ENCODE results near the gene TM9SF4. TPM values are rescaled to one million over a fixed set of nuclear protein-coding genes. Genes with fewer than 3 reads are reported as not detected.

Gene TM9SF4
- total RNA-seq, 2 experiments from 2014 or later: 22.4 to 24.5 TPM

DNA sequence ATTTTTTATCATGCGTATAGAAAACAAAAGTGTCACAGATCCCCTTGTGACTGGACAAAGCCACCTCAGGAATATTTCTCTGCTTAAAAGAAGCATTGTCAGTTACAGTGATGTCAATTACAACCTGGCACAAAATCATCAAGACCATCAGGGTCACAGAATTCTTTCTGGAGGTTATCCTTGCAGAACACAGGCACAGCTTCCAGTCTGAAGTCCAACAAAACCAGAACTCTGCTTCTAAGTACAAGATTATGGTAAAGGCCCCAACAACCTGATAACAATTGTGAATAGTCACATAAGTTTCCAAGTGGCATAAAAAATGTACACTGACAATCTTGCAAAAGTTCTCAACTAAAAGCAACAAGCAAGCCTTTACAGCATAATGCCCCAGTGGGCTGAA is 77.0 kb downstream of the TM9SF4 start:
- no peak for DNase-seq
- TF ChIP-seq, protein P1, sequence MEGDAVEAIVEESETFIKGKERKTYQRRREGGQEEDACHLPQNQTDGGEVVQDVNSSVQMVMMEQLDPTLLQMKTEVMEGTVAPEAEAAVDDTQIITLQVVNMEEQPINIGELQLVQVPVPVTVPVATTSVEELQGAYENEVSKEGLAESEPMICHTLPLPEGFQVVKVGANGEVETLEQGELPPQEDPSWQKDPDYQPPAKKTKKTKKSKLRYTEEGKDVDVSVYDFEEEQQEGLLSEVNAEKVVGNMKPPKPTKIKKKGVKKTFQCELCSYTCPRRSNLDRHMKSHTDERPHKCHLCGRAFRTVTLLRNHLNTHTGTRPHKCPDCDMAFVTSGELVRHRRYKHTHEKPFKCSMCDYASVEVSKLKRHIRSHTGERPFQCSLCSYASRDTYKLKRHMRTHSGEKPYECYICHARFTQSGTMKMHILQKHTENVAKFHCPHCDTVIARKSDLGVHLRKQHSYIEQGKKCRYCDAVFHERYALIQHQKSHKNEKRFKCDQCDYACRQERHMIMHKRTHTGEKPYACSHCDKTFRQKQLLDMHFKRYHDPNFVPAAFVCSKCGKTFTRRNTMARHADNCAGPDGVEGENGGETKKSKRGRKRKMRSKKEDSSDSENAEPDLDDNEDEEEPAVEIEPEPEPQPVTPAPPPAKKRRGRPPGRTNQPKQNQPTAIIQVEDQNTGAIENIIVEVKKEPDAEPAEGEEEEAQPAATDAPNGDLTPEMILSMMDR (IDR thresholded peaks at IDR 0.05): no peak
- Mint-ChIP-seq H3K36me3 (ENCODE audit: low read depth) (no peaks in the 10 kb centered on the region), H3K4me1 (ENCODE audit: low read depth) (peaks cover 23% of the 10 kb centered on the region), H3K9me3 (no peaks in the 10 kb centered on the region), H3K27ac (no peak overlapping the region), H3K4me3 (no peak overlapping the region), H3K27me3 (no peaks in the 10 kb centered on the region)
- H3K27me3 ChIP-seq (ENCODE audit: control insufficient read depth in 1 of 2, insufficient read depth in 2 of 2, low read length in 2 of 2): no peaks in the 10 kb centered on the region
- H3K9me3 ChIP-seq (ENCODE audit: control insufficient read depth in 1 of 2, insufficient read depth in 1 of 2, low read length in 2 of 2): no peaks in the 10 kb centered on the region
- ATAC-seq (ENCODE audit: poor library complexity): no peak
- no peak overlapping the region for H3K27ac ChIP-seq (ENCODE audit: low read depth in 1 of 2, low read length in 2 of 2)
- H3K4me1 ChIP-seq (ENCODE audit: insufficient read depth, low read length): peaks cover 25% of the 10 kb centered on the region
- intact Hi-C loops (cut with DNase I, micrococcal nuclease): no loop called here
- no peak overlapping the region for H3K4me3 ChIP-seq (ENCODE audit: low read length)
- CTCF ChIA-PET: no interaction called here
- POLR2A ChIA-PET: no interaction called here
- H3K36me3 ChIP-seq (ENCODE audit: insufficient read depth, low read length): no peaks in the 10 kb centered on the region

DNA sequence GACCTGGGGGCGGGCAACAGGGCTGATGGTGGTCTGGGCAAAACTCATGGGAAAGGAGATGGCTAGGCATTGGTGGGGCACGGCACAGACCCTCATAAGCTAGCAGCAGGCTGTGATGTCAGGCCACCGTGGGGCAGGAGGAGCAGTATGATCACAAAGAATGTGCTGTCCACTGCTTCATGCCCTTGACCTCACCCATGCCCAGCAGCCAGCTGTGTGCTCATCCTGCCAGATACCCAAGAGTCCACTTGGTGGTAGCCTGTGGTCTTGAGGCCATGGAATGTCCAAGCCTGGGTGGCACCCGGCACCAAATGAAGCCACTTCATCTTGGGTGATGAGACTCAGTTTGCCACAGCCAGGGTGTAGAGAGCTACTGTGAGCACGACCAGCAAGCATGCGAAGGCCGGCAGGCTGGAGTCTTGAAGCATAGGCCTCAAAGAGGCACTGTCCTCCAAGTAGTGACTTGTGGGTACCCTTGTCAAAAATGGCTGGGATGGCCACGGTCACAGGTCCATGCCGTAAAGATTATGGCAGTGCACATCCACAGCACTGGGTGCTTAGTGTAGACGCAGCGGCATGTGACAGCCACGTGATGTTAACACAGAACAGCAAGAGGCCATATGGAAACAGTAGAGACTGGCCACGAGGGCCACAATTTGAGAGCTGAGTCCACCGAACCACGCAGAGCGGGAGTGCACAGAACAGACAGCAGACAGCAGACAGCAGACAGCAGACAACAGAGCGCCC is 79.0 kb downstream of the TM9SF4 start:
- intact Hi-C loops (cut with DNase I, micrococcal nuclease): no loop called here
- Histone ChIP-seq H3K4me1 (ENCODE audit: insufficient read depth, low read length) (peaks cover 25% of the 10 kb centered on the region), H3K27me3 (ENCODE audit: control insufficient read depth in 1 of 2, insufficient read depth in 2 of 2, low read length in 2 of 2) (no peaks in the 10 kb centered on the region), H3K27ac (ENCODE audit: low read depth in 1 of 2, low read length in 2 of 2) (no peak overlapping the region), H3K36me3 (ENCODE audit: insufficient read depth, low read length) (no peaks in the 10 kb centered on the region), H3K4me3 (ENCODE audit: low read length) (no peak overlapping the region), H3K9me3 (ENCODE audit: control insufficient read depth in 1 of 2, insufficient read depth in 1 of 2, low read length in 2 of 2) (no peaks in the 10 kb centered on the region)
- Mint-ChIP-seq H3K4me3 (peak overlapping the region; percentile 88), H3K4me1 (ENCODE audit: low read depth) (peaks cover 29% of the 10 kb centered on the region), H3K36me3 (ENCODE audit: low read depth) (peaks cover 6% of the 10 kb centered on the region), H3K27ac (peak overlapping the region; percentile 85), H3K27me3 (no peaks in the 10 kb centered on the region), H3K9me3 (no peaks in the 10 kb centered on the region)
- ChIA-PET POLR2A (interaction anchor here (1.1 to 1.2 kb wide), 2 partner anchors 79 to 97 kb away, joined by 3 to 5 read pairs; partner anchors contain the start of gene TM9SF4), CTCF (no interaction called here)
- DNase-seq: no peak
- ATAC-seq (ENCODE audit: poor library complexity): no peak
- TF ChIP-seq, protein P1 (IDR thresholded peaks at IDR 0.05): no peak

DNA sequence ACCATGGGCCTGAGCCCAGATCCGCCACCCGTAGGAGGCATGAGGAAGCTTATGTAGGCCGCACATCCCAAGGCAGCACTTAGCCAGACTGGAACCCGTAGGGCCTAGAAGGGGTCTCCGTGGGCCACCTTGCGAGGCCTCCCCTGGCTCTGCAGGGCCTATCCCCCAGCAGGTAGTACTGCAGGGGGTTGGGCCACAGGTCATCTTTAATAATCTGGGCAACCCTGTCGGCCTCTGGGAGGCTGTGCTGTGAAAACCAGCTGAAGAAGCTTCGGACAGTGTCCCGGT is 79.6 kb downstream of the TM9SF4 start:
- Histone ChIP-seq H3K27ac (ENCODE audit: low read depth in 1 of 2, low read length in 2 of 2) (no peak overlapping the region), H3K9me3 (ENCODE audit: control insufficient read depth in 1 of 2, insufficient read depth in 1 of 2, low read length in 2 of 2) (no peaks in the 10 kb centered on the region), H3K4me3 (ENCODE audit: low read length) (peak overlapping the region; percentile 78), H3K4me1 (ENCODE audit: insufficient read depth, low read length) (peaks cover 25% of the 10 kb centered on the region), H3K27me3 (ENCODE audit: control insufficient read depth in 1 of 2, insufficient read depth in 2 of 2, low read length in 2 of 2) (no peaks in the 10 kb centered on the region), H3K36me3 (ENCODE audit: insufficient read depth, low read length) (no peaks in the 10 kb centered on the region)
- peak in 1 of 14 experiments; percentile 29 for DNase-seq
- peaks cover 6% of the 10 kb centered on the region for H3K36me3 Mint-ChIP-seq (ENCODE audit: low read depth)
- peak overlapping the region; percentile 88 for H3K4me3 Mint-ChIP-seq
- H3K9me3 Mint-ChIP-seq: no peaks in the 10 kb centered on the region
- no peak for ATAC-seq (ENCODE audit: poor library complexity)
- H3K27ac Mint-ChIP-seq: peak overlapping the region; percentile 85
- H3K4me1 Mint-ChIP-seq (ENCODE audit: low read depth): peaks cover 29% of the 10 kb centered on the region
- ChIA-PET POLR2A (interaction anchor here (1.1 to 1.2 kb wide), 2 partner anchors 80 to 97 kb away, joined by 3 to 5 read pairs; partner anchors contain the start of gene TM9SF4), CTCF (no interaction called here)
- intact Hi-C loops (cut with DNase I, micrococcal nuclease): no loop called here
- H3K27me3 Mint-ChIP-seq: no peaks in the 10 kb centered on the region
- TF ChIP-seq, protein P1 (IDR thresholded peaks at IDR 0.05): no peak

Data from CD4-positive, alpha-beta T cell (primary cell).